GM18502 (cell line): ENCODE measurements around the gene RASA4.
A peak's percentile ranks its signal among the peaks of the same experiment; 100 is the strongest.
"Not testable (repeated sequence)": the region's sequence is repeated elsewhere in the genome, so short reads cannot be mapped to it uniquely, and the experiment has no call there.

ENCODE experiments used
- ATAC-seq: cut with Tn5 transposase; IDR thresholded peaks from one replicate; pipeline ENCODE4 v1.9.1; 2021; ENCODE audit warnings: mild to moderate bottlenecking; ENCODE audit not compliant: unreplicated experiment, poor library complexity

RASA4 gene

DNA sequence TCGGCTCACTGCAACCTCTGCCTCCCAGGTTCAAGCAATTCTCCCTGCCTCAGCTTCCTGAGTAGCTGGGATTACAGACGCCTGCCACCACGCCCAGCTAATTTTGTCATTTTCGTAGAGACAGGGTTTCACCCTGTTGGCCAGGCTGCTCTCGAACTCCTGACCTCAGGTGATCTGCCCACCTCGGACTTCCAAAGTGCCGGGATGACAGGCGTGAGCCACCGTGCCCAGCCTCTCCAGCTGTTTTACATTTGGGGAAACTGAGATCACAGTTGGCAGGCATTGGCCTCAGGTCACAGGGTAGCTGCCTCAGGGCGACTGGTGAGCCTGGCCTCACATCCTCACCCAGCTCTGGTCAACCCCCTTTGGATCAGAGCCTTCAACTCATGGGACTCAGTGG lies 6.8 kb downstream of the RASA4 start:
- ATAC-seq = not testable (repeated sequence)

DNA sequence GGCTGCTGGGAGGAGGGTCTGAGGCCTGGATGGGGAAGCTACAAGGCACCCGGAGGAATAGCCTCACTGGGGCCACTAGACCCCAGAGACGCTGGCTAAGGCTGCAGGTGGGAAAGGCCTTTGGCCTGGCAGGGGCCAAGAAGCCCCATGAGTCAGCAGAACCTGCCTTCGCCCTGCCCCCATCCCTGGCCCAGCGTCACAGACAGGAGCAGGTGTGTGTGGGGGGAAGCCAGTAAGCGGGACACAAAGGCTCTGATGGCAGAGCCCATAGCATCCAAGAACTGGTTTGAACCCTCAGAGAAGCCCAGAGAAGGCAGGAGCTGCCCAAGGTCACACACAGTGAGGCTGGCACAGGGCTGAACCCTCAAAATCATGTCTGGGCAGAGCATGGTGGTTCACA lies 9.7 kb downstream of the RASA4 start:
- not testable (repeated sequence) for ATAC-seq

DNA sequence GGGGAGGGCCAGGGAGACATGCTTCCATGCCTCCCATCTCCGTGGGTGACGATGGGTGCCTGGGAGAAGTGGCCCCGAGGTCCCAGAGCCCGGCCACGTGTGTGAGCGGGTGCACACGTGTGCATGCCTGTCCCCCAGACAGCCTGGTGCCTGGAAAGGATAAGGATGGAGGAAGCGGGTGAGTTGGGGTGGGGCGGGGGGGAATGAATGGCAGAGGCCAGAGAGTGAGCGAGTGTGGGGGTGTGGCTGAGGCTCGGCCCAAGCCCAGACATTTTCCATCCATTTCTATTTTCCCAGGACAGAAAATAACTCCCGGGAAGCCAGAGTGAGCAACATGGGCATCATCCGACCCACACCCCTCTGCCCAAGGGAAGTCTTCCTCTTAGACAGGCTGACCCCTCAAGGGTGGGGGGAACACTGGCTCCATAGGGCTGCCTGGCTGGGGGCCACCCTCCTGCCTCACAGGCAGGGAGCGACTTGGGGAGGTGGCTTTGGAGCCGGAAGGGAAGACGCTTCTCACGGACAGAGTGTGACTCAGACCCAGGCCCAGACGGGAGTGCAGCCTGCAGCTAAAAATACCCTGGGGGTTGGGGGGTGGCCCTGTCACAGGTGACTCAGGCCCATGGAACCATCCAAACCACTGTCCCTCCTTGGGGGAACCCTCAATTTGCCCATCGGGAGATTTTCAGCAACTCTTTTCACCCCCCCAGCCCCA lies 12.0 kb downstream of the RASA4 start:
- ATAC-seq = not testable (repeated sequence)

DNA sequence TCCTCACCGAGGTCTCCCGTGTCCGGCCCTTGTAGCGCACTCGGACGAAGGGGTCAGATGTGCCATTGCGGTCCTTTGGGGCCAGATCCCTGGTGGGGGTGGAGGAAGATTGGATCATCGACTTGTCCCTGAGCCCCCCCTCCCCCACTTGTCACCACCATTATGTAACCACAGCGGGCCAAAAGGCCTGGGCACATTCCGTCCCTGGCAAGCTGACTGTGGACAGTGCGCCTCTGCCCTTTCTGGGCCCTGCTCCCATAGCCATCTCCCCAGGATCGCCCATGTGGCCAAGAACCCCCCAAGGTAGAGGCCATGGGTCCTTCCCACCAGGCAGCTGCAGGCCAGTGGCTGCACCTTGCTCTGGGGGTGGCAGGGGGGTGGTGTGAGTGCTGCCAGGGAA lies 14.2 kb downstream of the RASA4 start:
- ATAC-seq = not testable (repeated sequence)

DNA sequence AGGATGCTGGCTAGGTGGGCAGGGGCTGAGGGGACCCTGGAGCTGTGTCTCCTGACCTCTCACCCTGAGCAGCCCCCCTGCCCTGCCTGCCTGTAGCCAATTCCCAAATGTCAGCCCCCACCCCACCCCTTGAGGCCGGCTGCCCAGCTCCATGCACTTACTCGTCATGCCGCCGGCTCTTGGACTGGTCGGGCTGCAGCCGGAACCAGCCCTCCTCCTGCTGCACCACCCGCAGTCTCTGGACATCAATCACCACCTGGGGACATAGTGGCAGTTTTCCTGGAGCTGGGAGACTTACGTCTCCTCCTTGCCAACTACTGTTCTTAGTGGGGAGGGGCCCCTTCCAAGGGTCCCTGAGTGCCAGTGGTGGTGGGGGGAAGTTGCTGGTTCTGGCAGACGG lies 16.9 kb downstream of the RASA4 start:
- not testable (repeated sequence) for ATAC-seq

DNA sequence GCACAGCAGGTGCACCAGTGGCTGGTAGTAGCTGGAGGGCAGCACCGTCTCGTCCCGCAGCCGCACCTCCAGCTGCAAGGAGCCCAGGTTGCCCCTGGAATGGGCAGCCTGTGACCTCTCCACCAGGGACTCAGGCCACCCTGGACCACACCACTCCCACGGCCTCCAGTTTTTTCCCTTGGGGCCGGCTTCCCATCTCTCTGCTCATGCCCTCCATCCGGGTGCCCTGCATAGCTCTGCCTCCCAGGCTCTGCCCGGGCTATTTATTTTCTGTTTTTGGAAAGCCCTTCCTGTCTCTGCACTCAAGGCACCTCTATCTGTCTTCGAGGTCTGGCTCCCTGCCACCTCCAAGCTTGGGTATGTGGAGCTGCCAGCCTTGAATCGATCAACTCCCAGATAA lies 20.5 kb downstream of the RASA4 start:
- not testable (repeated sequence) for ATAC-seq

DNA sequence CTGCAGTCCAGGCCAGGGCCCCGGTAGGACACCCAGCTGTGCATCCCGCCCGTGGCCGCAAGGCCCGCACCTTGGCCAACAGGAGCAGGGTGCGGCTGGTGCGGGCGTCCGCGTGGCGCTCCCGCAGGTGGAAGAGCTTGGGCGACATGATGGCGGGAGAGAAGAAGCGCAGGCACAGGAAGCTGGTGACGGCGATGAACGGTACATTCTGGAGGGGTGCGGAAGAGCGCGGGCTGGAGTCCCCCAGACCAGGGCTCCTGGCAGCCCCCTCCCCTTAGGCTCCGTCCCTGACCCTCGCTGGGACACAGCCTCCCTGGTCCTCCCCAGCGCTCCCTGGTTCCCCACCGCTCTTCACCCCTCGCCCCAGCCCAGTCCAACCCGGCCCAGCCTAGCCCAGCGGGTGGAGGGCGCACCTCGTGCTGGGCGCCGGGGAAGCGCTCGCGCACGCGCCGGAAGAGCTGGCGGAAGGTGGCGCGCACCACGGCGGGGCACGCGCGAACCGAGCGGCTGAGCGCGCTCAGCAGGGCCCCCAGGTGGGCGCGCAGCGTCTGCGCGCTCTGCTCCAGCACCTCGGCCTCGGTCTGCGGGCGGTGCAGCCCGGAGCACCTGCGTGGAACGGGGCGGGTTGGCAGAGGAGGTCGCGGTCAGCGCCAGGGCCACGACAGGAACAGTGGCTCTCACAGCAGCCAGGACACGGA lies 22.8 kb downstream of the RASA4 start:
- ATAC-seq = peak; percentile 65

DNA sequence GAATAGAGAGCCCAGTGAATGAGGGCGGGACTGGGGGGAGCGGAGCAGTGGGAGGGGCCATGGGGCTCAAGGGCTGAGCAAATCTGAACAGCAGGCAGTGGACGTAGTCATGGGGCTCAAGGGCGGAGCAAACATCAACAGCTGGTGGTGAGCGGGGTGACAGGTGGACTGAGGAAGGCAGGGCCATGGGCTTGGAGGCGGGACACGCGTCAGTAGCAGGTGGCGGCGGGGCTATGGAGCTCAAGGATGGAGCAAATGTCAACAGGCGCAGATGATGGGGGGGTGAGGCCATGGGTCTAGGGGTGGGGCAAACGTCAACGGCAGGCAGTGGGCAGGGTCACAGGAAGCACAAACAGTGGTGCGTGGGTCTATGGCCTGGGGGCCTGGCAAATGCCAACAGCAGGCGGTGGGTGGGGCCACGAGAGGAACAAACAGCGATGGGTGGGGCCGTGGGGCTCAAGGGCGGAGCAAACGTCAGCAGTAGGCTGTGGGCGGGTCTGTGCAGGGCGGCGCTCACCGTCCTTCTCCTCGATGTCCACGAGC lies 24.0 kb downstream of the RASA4 start:
- ATAC-seq = peak; percentile 55

DNA sequence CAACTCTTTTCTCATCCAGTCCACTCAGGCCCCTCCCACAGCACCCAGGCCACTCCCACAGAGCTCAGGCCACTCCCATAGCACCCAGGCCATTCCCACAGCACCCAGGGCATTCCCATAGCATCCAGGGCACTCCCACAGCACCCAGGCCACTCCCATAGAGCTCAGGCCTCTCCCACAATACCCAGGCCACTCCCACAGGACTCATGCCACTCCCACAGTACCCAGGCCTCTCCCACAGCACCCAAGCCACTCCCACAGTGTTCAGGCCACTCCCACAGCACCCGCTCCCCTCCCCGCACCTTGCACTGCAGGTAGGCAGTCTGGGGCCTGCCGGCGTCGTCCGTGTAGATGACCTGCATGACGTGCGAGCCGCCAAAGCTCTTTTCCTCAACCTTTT lies 26.7 kb downstream of the RASA4 start:
- peak; percentile 64 for ATAC-seq

DNA sequence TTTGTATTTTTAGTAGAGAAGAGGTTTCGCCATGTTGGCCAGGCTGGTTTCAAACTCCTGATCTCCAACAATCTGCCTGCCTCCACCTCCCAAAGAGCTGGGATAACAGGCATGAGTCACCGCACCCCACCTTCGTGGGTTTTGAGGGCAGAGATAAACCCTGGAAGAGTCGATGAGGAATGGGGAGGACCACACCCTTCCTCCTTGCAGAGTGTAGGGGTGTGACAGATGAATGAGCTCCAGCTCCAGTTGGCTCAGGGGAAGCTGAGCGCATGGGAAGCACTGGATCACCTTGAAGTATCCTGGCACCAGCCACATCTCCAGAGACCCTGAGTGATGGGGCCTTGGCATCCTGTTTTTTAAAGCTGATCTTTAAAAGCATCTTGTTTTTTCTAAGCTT lies 33.1 kb downstream of the RASA4 start:
- not testable (repeated sequence) for ATAC-seq

DNA sequence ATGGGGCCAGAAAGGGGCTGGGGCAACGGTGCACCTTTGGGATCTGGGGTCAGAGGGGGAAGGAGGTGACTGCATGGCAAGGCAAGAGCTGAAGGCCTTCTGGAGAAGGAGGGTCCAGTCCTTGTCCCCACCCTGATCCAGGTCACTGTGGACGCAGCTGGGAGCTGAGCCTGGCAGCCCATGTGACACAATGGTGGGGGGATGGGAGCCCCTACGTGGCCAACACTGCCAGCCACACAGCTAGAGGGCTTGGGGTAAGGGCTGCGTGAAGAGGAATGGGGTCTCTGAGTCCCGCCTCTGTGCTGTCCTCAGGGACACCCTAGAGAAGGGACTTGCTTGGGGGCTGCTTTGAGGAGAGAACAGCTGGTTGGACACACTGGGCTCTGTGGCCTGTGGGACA lies 34.8 kb downstream of the RASA4 start:
- ATAC-seq = not testable (repeated sequence)

DNA sequence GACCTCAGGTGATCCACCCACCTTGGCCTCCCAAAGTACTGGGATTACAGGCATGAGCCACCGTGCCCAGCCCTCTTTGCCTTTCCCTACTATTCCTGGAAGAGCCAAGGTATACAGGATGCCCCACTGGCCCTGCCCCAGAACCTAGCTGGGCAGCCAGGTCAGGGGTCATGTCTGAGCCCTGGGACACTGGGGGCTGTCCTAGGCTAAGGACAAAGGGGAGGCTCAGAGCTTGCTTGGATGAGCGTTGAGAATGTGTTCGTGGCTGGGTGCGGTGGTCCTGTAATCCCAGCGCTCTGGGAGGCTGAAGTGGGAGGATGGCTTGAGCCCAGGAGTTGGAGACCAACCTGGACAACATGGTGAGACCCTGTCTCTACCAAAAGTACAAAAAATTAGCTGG lies 38.1 kb downstream of the RASA4 start:
- not testable (repeated sequence) for ATAC-seq

DNA sequence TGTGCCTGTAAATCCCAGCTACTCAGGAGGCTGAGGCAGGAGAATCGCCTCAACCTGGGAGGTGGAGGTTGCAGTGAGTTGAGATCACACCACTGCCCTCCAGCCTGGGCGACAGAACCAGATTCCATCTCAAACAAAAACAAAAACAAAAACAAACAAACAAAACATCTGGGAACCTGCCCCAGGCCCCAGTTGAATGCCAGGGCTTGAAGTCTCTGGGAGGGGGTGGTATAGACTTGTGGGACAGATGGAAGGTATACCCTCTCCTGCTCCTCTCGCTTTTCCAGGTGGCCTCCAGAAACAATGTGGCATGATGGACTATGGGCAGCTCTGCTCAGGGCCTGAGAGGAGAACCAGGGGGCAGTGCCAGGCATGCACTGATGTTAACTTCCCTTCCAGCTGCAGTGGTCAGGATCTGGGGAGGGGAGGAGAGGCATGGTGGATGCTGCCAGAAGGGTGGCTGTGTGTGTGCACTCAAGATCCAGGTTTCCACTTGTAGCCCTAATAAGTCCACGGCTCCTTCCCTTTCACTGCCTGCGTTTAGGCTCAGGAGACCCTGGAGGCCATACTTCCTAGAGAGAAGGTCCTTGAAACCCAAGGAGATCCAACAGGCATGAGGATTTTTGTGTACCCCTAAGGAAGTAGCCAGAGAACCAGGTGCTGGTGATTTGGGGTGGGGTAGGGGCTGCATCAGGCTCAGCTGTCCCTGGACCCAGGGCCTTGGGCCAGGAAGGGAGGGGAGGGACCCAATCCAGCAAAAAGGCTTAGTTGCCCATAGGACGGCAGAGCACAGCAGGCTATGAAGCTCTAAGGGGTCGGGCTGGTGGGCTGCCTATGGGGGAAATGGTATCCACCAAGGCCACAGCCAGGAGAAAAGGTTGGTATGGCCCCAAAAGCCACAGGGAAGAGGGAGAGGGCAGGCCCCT lies 39.0 kb downstream of the RASA4 start:
- not testable (repeated sequence) for ATAC-seq

DNA sequence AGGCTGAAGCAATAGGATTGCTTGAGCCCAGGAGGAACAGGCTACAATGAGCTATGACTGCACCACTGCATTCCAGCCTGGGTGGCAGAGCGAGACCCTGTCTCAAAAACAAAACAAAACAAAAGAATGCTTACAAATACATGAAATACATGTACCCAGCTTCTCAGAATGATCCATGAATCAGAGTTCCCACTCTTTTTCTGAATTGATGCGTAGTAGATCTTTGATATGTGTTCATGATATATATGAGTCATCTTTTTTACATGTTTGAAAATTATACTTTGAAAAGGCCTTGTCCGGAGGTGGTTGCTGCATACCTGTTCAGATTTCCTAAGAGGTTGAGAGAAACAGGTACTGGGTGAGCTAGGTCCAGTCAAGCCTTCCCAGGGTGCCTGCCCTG lies 40.2 kb downstream of the RASA4 start:
- ATAC-seq = not testable (repeated sequence)

DNA sequence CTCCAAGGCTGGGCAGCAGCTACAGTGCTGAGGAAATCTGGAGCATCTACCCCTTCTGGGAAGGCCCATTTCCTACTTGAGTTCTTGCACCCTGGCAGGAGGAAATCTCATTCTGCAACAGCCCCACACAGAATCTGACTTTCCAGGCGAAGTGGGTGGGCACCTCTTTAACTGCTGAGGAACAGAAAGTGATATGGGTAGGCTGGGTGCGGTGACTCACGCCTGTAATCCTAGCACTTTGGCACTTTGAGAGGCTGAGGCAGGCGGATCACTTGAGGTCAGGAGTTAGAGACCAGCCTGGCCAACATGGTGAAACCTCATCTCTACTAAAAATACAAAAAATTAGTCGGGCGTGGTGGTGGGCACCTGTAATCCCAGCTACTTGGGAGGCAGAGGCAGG lies 41.9 kb downstream of the RASA4 start:
- not testable (repeated sequence) for ATAC-seq

DNA sequence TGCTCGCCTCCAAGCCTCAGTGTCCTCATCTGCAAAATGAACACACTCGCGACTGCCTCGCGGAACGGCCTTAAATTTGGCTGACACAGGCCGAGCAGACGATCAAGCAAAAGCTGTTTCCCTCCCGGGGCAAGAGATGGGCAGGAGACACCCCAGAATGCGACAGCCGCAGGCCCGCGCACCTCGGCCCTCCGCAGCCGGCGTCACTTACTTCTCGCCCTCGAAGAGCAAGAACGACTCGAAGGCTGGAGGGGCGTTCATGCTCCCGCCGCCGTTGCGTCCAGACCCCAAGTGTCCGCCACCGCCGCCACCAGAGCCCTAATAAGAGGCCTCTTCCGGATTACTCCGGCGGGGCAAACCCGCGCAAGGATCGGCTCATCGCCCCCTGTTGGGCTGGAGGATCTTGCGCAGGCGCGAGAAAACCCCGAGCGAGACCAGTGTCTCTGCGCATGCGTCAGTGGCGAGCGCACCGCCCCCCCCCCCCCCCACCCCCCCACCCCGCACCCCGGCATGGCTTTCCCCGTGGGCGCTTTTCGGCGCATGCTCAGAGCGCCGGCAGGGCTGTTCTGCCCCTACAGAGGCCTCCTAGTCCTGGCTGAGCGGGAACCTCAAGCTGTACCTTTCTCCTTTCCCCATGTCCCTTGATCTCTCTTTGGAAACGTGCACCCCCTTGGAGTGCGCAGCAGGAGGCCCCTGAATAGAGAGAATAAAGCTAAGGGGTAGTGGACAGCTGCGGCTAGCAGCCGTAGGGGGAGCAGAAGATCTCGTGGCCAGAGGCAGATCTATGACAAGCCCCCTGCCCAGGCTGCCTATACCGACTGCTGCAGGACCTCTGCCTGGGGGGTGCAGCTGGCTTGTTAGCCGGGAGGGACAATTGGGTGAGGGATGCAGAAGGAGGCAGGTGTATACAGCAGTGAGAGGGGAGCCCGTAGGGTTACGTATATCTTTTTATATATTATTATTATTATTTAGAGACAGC lies 44.0 kb downstream of the RASA4 start, which contains the start of gene POLR2J3:
Gene POLR2J3 (minus strand): TSS at position 323 of the 979 bp plus-strand sequence. CDS start 62 bp downstream, at position 261.
- peak; percentile 96 for ATAC-seq

DNA sequence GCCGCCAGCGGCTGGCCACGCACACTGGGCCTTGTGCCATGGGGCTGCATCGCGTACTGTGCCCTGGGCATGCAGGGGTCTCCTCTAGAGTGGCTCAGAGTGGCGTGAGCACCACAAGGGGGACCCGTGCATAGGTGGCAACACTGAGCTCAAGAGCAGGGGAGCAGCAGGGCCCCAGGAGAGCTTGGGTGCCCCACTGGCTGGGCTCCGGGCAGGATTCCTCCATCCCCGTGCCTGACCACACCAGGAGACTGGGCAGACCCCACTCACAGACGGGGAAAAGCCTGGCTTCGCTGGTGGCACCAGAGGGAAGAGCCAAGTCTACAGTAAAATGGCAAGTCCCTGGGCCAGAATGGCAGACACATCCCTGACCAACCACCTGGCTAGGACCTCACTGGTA lies 47.9 kb downstream of the RASA4 start:
- ATAC-seq = not testable (repeated sequence)

DNA sequence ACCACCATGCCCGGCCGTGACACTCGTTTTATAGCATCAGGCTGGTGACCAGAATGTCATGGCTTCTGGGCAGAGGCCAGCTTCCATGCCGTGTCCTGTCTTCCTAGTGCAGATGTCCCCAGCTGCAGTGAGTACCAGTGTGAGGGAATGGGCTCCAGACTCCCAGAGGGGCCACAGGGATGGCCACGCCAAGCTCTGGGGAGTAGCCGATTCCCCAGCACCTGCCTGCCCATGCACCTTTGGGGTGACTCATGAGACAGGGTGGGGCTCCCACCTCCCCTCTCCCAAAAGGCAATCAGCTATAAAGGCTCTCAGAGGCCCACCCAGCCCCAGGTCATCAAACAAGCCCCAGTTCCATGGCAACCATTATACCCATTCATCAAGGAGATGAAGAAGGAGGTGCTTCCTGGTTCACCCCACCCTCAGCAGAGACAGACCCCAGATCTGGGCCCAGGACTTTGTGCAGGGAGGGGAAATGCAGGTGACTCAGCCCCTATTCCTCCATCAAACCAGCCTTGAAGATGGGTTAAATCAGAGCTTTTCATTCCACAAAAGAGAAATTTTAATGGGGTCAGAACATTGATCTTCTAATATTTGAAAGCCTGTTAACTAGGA lies 65.6 kb downstream of the RASA4 start, which contains the start of gene SPDYE2:
Gene SPDYE2 (plus strand): TSS at position 419 of the 615 bp plus-strand sequence. CDS start 2,030 bp downstream, outside the sequence.
- ATAC-seq = not testable (repeated sequence)

DNA sequence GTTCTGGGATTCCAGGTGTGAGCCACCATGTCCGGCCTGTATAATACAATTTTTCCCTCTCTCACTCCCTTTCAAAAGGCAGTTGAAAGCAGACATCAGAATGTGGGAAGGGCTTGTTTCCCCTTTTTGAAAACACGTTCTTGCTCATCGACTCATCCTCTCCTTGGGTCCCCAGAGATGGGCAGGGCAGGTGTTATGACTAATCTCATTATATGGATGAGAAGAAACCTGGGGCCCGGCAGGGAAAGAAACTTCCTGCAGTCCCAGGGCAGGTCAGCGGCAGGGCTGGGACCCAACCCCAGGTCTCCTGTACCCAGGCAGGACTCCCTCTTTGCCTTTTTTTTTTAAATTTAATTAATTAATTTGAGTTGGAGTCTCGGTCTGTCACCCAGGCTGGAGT lies 70.2 kb downstream of the RASA4 start:
- peak; percentile 86 for ATAC-seq
